Endothelial cell (in vitro differentiated cells): ENCODE measurements around the gene LMO1. TPM values are rescaled to one million over a fixed set of nuclear protein-coding genes. Genes with fewer than 3 reads are reported as not detected.

Experiments
- DNase-seq: peaks from one replicate; pipeline ENCODE4 v3.0.0; 2021; ENCODE audit warnings: low spot score
- H3K27ac Mint-ChIP-seq: one replicate; pipeline ENCODE4 v1.8.0; 2021; ENCODE audit warnings: mixed read lengths, inconsistent platforms; ENCODE audit not compliant: unreplicated experiment
- H3K27me3 Mint-ChIP-seq: one replicate; pipeline ENCODE4 v1.8.0; 2021; ENCODE audit warnings: mild to moderate bottlenecking, moderate library complexity, mixed read lengths, inconsistent platforms; ENCODE audit not compliant: unreplicated experiment
- H3K36me3 Mint-ChIP-seq: one replicate; pipeline ENCODE4 v1.8.0; 2021; ENCODE audit warnings: mild to moderate bottlenecking, low read depth, mixed read lengths, inconsistent platforms; ENCODE audit not compliant: unreplicated experiment
- H3K4me1 Mint-ChIP-seq: one replicate; pipeline ENCODE4 v1.8.0; 2021; ENCODE audit warnings: mild to moderate bottlenecking, mixed read lengths, inconsistent platforms; ENCODE audit not compliant: unreplicated experiment
- H3K4me3 Mint-ChIP-seq: one replicate; pipeline ENCODE4 v1.8.0; 2021; ENCODE audit warnings: mild to moderate bottlenecking, mixed read lengths, inconsistent platforms; ENCODE audit not compliant: unreplicated experiment
- H3K9me3 Mint-ChIP-seq: one replicate; pipeline ENCODE4 v1.8.0; 2021; ENCODE audit warnings: mixed read lengths, inconsistent platforms; ENCODE audit not compliant: unreplicated experiment
- total RNA-seq: library from RNA; stranded (reverse); fragmentation: NEBNext Ultra II Directional; extraction: Animal tissue kit (Norgen Biotek cat#: 25700); gene quantifications from one replicate; pipeline ENCODE4 v1.2.1, GENCODE V29; 2021; ENCODE audit not compliant: unreplicated experiment
- TF ChIP-seq, protein P1 (sequence below): fragments of 200-600 bp; sonication (generic); IDR thresholded peaks from one replicate; pipeline ENCODE4 v1.5.0; 2021; ENCODE audit warnings: antibody characterized with exemption; ENCODE audit not compliant: unreplicated experiment

The LMO1 gene
- total RNA-seq, 1 donor from 2014 or later = not detected

DNA sequence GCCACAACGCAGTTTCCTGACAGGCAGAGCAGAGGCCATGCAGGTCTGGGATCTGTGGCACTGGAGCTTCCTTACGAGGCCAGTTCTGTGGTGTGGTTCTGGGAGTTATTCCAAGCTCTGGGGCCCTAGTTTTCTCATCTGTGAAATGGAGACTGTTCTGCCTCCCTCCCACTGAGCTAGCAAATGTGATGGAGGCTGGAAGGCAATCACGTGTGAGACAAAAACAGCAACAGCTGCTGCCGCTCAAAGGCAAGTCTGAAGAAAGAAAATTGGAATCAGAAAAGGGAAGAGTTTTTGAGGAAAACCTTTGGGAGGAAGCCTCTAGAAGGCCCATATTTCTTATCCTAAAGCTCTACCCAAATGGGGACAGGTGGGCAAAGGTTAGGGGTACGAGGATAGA lies 86.5 kb downstream of the LMO1 start:
- no peaks in the 10 kb centered on the region for H3K36me3 Mint-ChIP-seq
- H3K4me1 Mint-ChIP-seq = peaks cover 3% of the 10 kb centered on the region
- H3K4me3 Mint-ChIP-seq = no peak overlapping the region
- H3K9me3 Mint-ChIP-seq = no peaks in the 10 kb centered on the region
- no peak overlapping the region for H3K27ac Mint-ChIP-seq
- no peaks in the 10 kb centered on the region for H3K27me3 Mint-ChIP-seq
- no peak for DNase-seq
- TF ChIP-seq, protein P1, sequence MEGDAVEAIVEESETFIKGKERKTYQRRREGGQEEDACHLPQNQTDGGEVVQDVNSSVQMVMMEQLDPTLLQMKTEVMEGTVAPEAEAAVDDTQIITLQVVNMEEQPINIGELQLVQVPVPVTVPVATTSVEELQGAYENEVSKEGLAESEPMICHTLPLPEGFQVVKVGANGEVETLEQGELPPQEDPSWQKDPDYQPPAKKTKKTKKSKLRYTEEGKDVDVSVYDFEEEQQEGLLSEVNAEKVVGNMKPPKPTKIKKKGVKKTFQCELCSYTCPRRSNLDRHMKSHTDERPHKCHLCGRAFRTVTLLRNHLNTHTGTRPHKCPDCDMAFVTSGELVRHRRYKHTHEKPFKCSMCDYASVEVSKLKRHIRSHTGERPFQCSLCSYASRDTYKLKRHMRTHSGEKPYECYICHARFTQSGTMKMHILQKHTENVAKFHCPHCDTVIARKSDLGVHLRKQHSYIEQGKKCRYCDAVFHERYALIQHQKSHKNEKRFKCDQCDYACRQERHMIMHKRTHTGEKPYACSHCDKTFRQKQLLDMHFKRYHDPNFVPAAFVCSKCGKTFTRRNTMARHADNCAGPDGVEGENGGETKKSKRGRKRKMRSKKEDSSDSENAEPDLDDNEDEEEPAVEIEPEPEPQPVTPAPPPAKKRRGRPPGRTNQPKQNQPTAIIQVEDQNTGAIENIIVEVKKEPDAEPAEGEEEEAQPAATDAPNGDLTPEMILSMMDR = no peak

Other genes with a start within 250 kb of the LMO1 start
- gene TUB, start 182.7 kb downstream of the LMO1 start, total RNA-seq = 2.9 TPM
- 5.6 TPM for gene RIC3, start 94.9 kb downstream of the LMO1 start, total RNA-seq